Choroid plexus epithelial cell (primary cell): ENCODE data around the gene DNAJB7.
"Not testable (repeated sequence)": the region's sequence is repeated elsewhere in the genome, so short reads cannot be mapped to it uniquely, and the experiment has no call there.

Source experiments
- DNase-seq: peaks from one replicate; pipeline ENCODE4 v3.0.0-alpha.2; 2010; ENCODE audit warnings: low read depth
- H3K4me3 ChIP-seq: 2 replicates; pipeline ENCODE4 v1.5.1; 2011; ENCODE audit warnings: low read depth, mild to moderate bottlenecking, control low read depth, low read length, moderate library complexity
- CTCF ChIP-seq: conservative IDR thresholded peaks from 2 replicates; pipeline ENCODE4 v1.5.1; 2011; ENCODE audit warnings: low read depth, mild to moderate bottlenecking, control low read depth, inconsistent platforms, low read length, moderate library complexity

Gene DNAJB7

GRCh38 chr22:40857309-40857855, 4.5 kb downstream of the DNAJB7 start:
- peak; percentile 29 for DNase-seq
- H3K4me3 ChIP-seq = peak overlapping the region; percentile 98
- no peak for TF ChIP-seq CTCF

- peak; percentile 28 for TF ChIP-seq CTCF
- peak within 1 kb of the TSS; percentile 98 for H3K4me3 ChIP-seq
- peak; percentile 98 for DNase-seq
Observed at GRCh38 chr22:40856513-40857308, 5.2 kb downstream of the DNAJB7 start, which contains the start of the genes ST13 and XPNPEP3. TSS of gene ST13 (minus strand) at chr22:40856639. CDS start at chr22:40856540, 99 bp downstream. TSS of gene XPNPEP3 (plus strand) at chr22:40857148. CDS start at chr22:40857182, 34 bp downstream.

- peak overlapping the region; percentile 98 for H3K4me3 ChIP-seq
- DNase-seq = peak; percentile 51
- TF ChIP-seq CTCF = no peak
Observed at GRCh38 chr22:40855979-40856512, 5.9 kb downstream of the DNAJB7 start.

GRCh38 chr22:40855071-40855978, 6.6 kb downstream of the DNAJB7 start:
- DNase-seq = peak; percentile 63
- TF ChIP-seq CTCF = no peak
- peak overlapping the region; percentile 98 for H3K4me3 ChIP-seq

- no peak for TF ChIP-seq CTCF
- peak; percentile 29 for DNase-seq
- H3K4me3 ChIP-seq = peak overlapping the region; percentile 23
Observed at GRCh38 chr22:40853961-40854360, 8.0 kb downstream of the DNAJB7 start.

- no peak for DNase-seq
- TF ChIP-seq CTCF = no peak
- no peak overlapping the region for H3K4me3 ChIP-seq
Observed at GRCh38 chr22:40853333-40853732, 8.6 kb downstream of the DNAJB7 start.

GRCh38 chr22:40845816-40846215, 16.1 kb downstream of the DNAJB7 start:
- not testable (repeated sequence) for H3K4me3 ChIP-seq, DNase-seq
